Endothelial cell of umbilical vein (primary cell): ENCODE results near the gene ZNF618.

Experiments used
- JUN ChIP-seq: IDR thresholded peaks from 2 replicates; pipeline ENCODE4 v1.6.1; 2011; ENCODE audit warnings: borderline replicate concordance, low read depth; ENCODE audit not compliant: insufficient read length, insufficient read depth
- POLR2A ChIP-seq: IDR thresholded peaks from 2 replicates; pipeline ENCODE4 v1.6.1; 2012; ENCODE audit warnings: low read depth, mild to moderate bottlenecking, control low read depth, low read length
- TF ChIP-seq, protein P1 (sequence below): IDR thresholded peaks from 2 replicates; pipeline ENCODE4 v1.6.1; 2011; ENCODE audit not compliant: insufficient read depth, insufficient read length
- TF ChIP-seq, protein P2 (sequence below), 2 donors: IDR thresholded peaks; 1 replicate in 1 of 2; 2 replicates in 1 of 2; pipeline ENCODE4 v1.5.1; 2011; ENCODE audit warnings: low read length in 2 of 2, mild to moderate bottlenecking in 2 of 2, moderate library complexity in 2 of 2, control low read depth in 1 of 2, inconsistent platforms in 1 of 2, low read depth in 1 of 2; ENCODE audit not compliant: insufficient read depth in 1 of 2; ENCODE audit errors: extremely low read depth in 1 of 2

- TF ChIP-seq, protein P1, sequence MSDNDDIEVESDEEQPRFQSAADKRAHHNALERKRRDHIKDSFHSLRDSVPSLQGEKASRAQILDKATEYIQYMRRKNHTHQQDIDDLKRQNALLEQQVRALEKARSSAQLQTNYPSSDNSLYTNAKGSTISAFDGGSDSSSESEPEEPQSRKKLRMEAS, result no peak
- TF ChIP-seq JUN, result no peak
- TF ChIP-seq, protein P2, sequence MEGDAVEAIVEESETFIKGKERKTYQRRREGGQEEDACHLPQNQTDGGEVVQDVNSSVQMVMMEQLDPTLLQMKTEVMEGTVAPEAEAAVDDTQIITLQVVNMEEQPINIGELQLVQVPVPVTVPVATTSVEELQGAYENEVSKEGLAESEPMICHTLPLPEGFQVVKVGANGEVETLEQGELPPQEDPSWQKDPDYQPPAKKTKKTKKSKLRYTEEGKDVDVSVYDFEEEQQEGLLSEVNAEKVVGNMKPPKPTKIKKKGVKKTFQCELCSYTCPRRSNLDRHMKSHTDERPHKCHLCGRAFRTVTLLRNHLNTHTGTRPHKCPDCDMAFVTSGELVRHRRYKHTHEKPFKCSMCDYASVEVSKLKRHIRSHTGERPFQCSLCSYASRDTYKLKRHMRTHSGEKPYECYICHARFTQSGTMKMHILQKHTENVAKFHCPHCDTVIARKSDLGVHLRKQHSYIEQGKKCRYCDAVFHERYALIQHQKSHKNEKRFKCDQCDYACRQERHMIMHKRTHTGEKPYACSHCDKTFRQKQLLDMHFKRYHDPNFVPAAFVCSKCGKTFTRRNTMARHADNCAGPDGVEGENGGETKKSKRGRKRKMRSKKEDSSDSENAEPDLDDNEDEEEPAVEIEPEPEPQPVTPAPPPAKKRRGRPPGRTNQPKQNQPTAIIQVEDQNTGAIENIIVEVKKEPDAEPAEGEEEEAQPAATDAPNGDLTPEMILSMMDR (IDR thresholded peaks at IDR 0.05; ENCODE audit: extremely low read depth in 1 of 2, insufficient read depth in 1 of 2, low read depth in 1 of 2, low read length in 2 of 2), result no peak
- TF ChIP-seq POLR2A, result no peak
Observed at GRCh38 chr9:113885183-113886025, 9.3 kb downstream of the ZNF618 start.
